ENCODE measurements around the gene ZNF628. TPM values are rescaled to one million over a fixed set of nuclear protein-coding genes. Genes with fewer than 3 reads are reported as not detected.

Gene ZNF628
- total and polyA plus RNA-seq, 9 donors = 3.8 to 18.4 (median 8.7) TPM; not detected in 1

DNA sequence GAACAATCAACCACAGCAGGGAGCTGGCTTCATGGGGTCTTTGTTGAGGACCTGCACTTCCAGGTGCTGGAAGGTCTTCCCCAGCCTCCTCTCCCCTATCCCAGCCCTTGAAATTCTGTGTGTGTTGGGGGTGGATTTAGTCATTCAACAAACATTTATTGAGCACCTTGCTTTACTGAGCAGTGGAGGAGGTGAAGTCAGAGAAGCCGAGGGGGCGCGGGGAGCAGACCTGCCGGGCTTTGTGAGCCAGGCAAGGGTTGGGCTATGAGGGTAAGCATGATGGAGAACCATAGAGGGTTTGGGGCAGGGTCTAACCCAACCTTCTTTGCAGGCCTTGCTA, 8.4 kb upstream of the ZNF628 start:
- Histone ChIP-seq H3K27me3 (no peaks in the 10 kb centered on the region), H3K4me3 (no peak overlapping the region), H3K4me1 (ENCODE audit: insufficient read depth) (peaks cover 3% of the 10 kb centered on the region), H3K27ac (no peak overlapping the region), H3K36me3 (no peaks in the 10 kb centered on the region), H3K9me3 (no peaks in the 10 kb centered on the region)
- WGBS, 3 donors = 16 to 39% (median 17%) methylated on average over 4 of the region's 4 CpGs
- TF ChIP-seq POLR2A (IDR thresholded peaks at IDR 0.05) (no peak), EP300 (IDR thresholded peaks at IDR 0.05) (no peak)
- TF ChIP-seq, protein P1, sequence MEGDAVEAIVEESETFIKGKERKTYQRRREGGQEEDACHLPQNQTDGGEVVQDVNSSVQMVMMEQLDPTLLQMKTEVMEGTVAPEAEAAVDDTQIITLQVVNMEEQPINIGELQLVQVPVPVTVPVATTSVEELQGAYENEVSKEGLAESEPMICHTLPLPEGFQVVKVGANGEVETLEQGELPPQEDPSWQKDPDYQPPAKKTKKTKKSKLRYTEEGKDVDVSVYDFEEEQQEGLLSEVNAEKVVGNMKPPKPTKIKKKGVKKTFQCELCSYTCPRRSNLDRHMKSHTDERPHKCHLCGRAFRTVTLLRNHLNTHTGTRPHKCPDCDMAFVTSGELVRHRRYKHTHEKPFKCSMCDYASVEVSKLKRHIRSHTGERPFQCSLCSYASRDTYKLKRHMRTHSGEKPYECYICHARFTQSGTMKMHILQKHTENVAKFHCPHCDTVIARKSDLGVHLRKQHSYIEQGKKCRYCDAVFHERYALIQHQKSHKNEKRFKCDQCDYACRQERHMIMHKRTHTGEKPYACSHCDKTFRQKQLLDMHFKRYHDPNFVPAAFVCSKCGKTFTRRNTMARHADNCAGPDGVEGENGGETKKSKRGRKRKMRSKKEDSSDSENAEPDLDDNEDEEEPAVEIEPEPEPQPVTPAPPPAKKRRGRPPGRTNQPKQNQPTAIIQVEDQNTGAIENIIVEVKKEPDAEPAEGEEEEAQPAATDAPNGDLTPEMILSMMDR (IDR thresholded peaks at IDR 0.05) = no peak
- DNase-seq = peak in 1 of 5 donors; percentile 23
- intact Hi-C loops (cut with DNase I) = loop anchor here in 2 of 4 donors (5.0 kb wide), 2 partner anchors 34 to 39 kb away; no protein-coding TSS in a partner anchor

DNA sequence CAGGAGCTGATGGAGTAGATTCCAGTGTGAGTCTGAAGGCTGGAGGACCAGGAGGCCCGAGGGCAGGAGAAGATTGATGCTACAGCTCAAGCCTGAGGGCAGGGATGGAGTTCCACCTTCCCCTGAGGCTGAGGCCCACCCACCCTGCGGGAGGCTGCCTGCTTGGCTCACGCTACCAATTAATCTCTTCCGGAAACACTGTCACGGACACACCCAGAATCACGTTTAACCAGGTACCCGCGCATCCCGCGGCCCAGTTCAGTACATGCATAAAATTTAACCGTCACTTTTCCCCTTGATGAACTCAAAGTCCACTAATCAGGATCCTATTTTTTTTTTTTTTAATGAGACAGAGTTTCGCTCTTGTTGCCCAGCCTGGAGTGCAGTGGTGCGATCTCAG, 5.2 kb upstream of the ZNF628 start:
- no peak for DNase-seq
- Histone ChIP-seq H3K4me1 (ENCODE audit: insufficient read depth) (peaks cover 7% of the 10 kb centered on the region), H3K27me3 (no peaks in the 10 kb centered on the region), H3K9me3 (no peaks in the 10 kb centered on the region), H3K4me3 (no peak overlapping the region), H3K27ac (no peak overlapping the region), H3K36me3 (no peaks in the 10 kb centered on the region)
- TF ChIP-seq EP300 (IDR thresholded peaks at IDR 0.05) (no peak), POLR2A (IDR thresholded peaks at IDR 0.05) (no peak)
- TF ChIP-seq, protein P1 (IDR thresholded peaks at IDR 0.05) = no peak
- 82 to 86% (median 83%) methylated on average over 13 of the region's 13 CpGs for WGBS, 3 donors
- intact Hi-C loops (cut with DNase I) = no loop called here

DNA sequence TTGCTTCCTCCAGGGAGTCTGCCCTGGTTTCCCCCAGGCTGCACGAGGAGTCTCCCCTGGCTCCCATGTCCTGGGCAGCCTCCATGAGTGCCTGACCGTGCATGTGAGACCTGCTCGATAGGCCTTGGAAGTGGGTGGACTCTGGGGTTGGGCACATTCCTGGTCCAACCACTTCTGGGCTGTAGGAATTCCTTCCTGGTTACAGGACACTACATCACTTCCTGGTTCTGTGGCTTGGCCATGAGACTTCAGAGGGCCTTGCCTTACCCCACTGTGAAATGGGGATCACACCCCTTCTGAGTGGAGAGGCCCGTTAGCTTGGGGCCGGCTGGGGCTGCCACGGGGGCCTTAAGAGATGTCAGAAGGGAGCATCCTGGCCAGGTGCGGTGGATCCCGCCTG, 4.0 kb upstream of the ZNF628 start:
- no peak for DNase-seq
- H3K27ac ChIP-seq = no peak overlapping the region
- intact Hi-C loops (cut with DNase I) = no loop called here

DNA sequence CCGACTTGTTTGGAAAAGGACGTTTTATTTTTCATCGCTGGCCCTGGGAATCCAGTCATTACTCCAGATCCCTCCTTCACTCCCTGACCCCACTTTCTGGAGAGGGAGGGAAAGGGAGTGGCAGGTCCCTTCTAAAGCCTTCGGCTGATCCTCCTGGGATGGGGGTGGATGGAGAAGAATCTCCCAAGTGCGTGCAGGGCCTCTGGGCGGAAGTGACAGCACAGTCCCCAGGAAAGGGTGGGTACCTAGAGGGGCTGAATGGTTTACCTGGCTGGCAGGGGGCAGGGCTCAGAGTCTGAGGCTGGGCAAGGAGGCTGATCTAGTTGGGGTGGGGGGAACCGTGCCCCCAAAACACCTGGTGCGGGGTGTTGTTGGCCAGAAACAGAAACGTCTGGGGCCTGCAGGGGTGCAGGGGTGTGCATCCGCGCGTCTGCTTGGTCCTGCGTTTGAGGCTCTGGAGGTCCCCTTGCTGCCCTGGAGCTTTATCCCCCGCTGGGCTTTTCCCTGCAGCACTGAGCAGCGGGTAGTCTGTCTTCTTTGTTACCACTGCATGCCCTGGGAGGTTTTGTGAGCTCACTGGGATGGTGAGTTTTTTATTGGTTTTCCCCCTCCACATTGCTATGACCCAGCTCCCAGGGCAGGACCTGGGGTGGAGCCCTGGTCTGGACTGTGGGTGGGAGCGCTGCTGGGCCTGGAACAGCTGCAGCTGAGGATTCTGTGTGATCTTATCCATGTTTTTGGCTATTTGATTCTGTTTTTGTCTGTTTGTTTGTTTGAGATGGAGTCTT, 3.0 kb upstream of the ZNF628 start:
- no peaks in the 10 kb centered on the region for H3K9me3 ChIP-seq
- no peak for DNase-seq
- no peak for TF ChIP-seq POLR2A (IDR thresholded peaks at IDR 0.05)
- H3K36me3 ChIP-seq = no peaks in the 10 kb centered on the region
- H3K4me1 ChIP-seq (ENCODE audit: insufficient read depth) = peaks cover 6% of the 10 kb centered on the region
- intact Hi-C loops (cut with DNase I) = no loop called here
- no peak overlapping the region for H3K27ac ChIP-seq
- no peaks in the 10 kb centered on the region for H3K27me3 ChIP-seq
- no peak overlapping the region for H3K4me3 ChIP-seq
- WGBS, 3 donors = 49 to 64% (median 58%) methylated on average over 16 of the region's 16 CpGs

More for the DNA sequence above, 4.0 kb upstream of the ZNF628 start:
- 67 to 73% (median 67%) methylated on average over 8 of the region's 8 CpGs for WGBS, 3 donors
- H3K4me1 ChIP-seq (ENCODE audit: insufficient read depth) = peaks cover 5% of the 10 kb centered on the region
- no peaks in the 10 kb centered on the region for H3K27me3 ChIP-seq
- no peak overlapping the region for H3K4me3 ChIP-seq
- no peaks in the 10 kb centered on the region for H3K9me3 ChIP-seq
- TF ChIP-seq EP300 (IDR thresholded peaks at IDR 0.05) = no peak
- no peak for TF ChIP-seq POLR2A (IDR thresholded peaks at IDR 0.05)
- H3K36me3 ChIP-seq = no peaks in the 10 kb centered on the region

DNA sequence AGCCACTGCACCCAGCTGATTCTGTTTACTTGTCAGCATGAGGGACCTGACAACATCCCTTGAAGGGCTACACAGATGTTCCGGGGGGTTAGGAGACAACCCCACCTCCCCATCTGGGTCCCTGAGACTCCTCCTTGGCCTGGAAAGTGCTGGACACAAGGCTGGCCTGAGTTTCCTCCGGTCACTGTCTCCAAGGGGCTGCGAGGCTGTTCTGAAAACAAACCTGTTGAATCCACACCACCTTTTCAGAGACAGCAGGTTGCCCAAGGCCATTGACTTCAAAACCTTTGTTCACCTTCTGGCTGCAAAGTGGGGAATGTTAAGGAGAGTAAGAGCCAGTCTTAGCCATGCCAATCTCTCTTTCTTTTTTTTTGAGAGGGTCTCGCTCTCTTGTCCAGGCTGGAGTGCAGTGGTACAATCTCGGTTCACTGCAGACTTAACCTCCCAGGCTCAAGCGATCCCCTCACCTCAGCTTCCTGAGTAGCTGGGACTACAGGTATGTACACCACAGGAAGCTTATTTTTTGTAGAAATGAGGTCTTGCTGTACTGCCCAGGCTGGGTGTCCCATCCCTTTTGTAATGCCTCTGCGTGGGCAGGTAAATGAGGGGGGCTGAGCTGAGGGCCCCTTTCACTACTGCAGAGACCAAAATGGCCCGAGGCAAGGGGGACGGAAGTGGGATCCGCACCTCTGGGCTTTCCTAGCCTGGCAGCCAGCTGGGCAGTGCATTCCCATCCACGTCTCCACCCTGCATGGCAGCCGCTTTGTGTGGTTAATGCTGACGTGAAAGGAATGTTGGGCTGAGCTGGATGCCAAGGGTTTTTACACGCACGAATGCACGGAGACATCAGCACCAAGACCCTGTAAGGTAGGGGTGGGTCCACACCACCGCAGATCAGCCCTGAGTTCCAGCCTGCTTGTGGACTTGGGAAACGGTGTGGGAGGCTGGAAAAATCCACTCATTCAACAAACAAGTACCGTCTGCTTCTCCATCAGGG, 1.9 kb upstream of the ZNF628 start:
- 86 to 88% (median 87%) methylated on average over 18 to 19 of the region's 19 CpGs for WGBS, 3 donors
- Histone ChIP-seq H3K36me3 (no peaks in the 10 kb centered on the region), H3K4me3 (no peak overlapping the region), H3K27ac (no peak overlapping the region), H3K27me3 (no peaks in the 10 kb centered on the region), H3K9me3 (no peaks in the 10 kb centered on the region), H3K4me1 (ENCODE audit: insufficient read depth) (peaks cover 6% of the 10 kb centered on the region)
- no peak for DNase-seq
- TF ChIP-seq POLR2A (IDR thresholded peaks at IDR 0.05) (no peak), EP300 (IDR thresholded peaks at IDR 0.05) (no peak)
- TF ChIP-seq, protein P1 (IDR thresholded peaks at IDR 0.05) = no peak
- intact Hi-C loops (cut with DNase I) = no loop called here

Data from ovary (tissue), 9 donors.